HEK293T (cell line): ENCODE data around the gene EML4.

Experiments used
- ARNT ChIP-seq: fragments of 450-650 bp; IDR thresholded peaks from 2 replicates; pipeline ENCODE4 v1.6.1; 2017; ENCODE audit warnings: mild to moderate bottlenecking
- BHLHE40 ChIP-seq: fragments of 450-650 bp; IDR thresholded peaks from 2 replicates; pipeline ENCODE4 v1.6.1; 2016; ENCODE audit warnings: mild to moderate bottlenecking, moderate library complexity, borderline replicate concordance
- CTBP1 ChIP-seq: fragments of 450-650 bp; IDR thresholded peaks from 2 replicates; pipeline ENCODE4 v1.6.1; 2016; ENCODE audit warnings: borderline replicate concordance
- ELF4 ChIP-seq: fragments of 450-650 bp; IDR thresholded peaks from 2 replicates; pipeline ENCODE4 v1.6.1; 2017; ENCODE audit warnings: antibody characterized with exemption
- FOXK2 ChIP-seq: fragments of 450-650 bp; IDR thresholded peaks from 2 replicates; pipeline ENCODE4 v1.6.1; 2016; ENCODE audit warnings: mild to moderate bottlenecking
- FOXM1 ChIP-seq: fragments of 450-650 bp; IDR thresholded peaks from 2 replicates; pipeline ENCODE4 v1.6.1; 2017; ENCODE audit warnings: mild to moderate bottlenecking, borderline replicate concordance
- HDGF ChIP-seq: fragments of 450-650 bp; IDR thresholded peaks from 2 replicates; pipeline ENCODE4 v1.6.1; 2017; ENCODE audit warnings: antibody characterized with exemption, borderline replicate concordance
- L3MBTL2 ChIP-seq: fragments of 450-650 bp; conservative IDR thresholded peaks from 2 replicates; pipeline ENCODE4 v1.6.1; 2016; ENCODE audit warnings: mild to moderate bottlenecking
- NFRKB ChIP-seq: fragments of 450-650 bp; IDR thresholded peaks from 2 replicates; pipeline ENCODE4 v1.6.1; 2016; ENCODE audit warnings: mild to moderate bottlenecking, moderate library complexity
- SP1 ChIP-seq: fragments of 450-650 bp; IDR thresholded peaks from 2 replicates; pipeline ENCODE4 v1.6.1; 2017
- SUZ12 ChIP-seq: fragments of 450-650 bp; IDR thresholded peaks from 2 replicates; pipeline ENCODE4 v1.6.1; 2016; ENCODE audit warnings: mild to moderate bottlenecking
- TF ChIP-seq, protein P1 (sequence below): fragments of 450-650 bp; IDR thresholded peaks from 2 replicates; pipeline ENCODE4 v1.6.1; 2016

DNA sequence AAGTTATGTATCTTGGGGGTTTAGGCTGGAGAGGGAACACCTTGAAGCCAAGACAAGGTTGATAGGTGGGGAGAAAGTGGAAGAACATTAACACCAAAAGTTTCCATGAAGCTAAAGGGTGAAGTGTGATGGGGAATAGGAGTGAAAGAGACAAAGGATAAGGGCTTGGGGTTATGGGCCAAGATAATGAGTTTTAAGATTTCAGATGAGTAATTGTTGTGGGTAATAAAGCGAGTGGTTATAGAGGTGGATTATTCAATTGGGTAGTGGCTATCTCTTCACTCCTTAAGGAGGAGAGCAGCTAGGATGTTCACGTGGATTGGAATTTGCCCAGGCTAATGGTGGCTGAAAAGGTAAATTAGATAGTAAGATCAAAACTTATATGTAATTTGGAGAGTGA, 29.8 kb downstream of the EML4 start:
- TF ChIP-seq ARNT (no peak), ELF4 (no peak), FOXM1 (no peak), L3MBTL2 (no peak), SP1 (no peak), HDGF (no peak), CTBP1 (no peak), NFRKB (no peak), FOXK2 (no peak), BHLHE40 (no peak), SUZ12 (no peak)
- TF ChIP-seq, protein P1, sequence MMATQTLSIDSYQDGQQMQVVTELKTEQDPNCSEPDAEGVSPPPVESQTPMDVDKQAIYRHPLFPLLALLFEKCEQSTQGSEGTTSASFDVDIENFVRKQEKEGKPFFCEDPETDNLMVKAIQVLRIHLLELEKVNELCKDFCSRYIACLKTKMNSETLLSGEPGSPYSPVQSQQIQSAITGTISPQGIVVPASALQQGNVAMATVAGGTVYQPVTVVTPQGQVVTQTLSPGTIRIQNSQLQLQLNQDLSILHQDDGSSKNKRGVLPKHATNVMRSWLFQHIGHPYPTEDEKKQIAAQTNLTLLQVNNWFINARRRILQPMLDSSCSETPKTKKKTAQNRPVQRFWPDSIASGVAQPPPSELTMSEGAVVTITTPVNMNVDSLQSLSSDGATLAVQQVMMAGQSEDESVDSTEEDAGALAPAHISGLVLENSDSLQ, result no peak
